Muscle of leg (tissue), 11 donors: Measurements from ENCODE around the gene CCDC171. TPM values are rescaled to one million over a fixed set of nuclear protein-coding genes. Genes with fewer than 3 reads are reported as not detected.

Experiments
- DNase-seq: peaks from one replicate; pipeline ENCODE4 v3.0.0; 2013
- H3K27ac ChIP-seq: one replicate; pipeline ENCODE4 v1.5.1; 2013; ENCODE audit warnings: mild to moderate bottlenecking, low read length, control low read depth
- H3K27me3 ChIP-seq: one replicate; pipeline ENCODE4 v1.6.1; 2013; ENCODE audit warnings: low read length; ENCODE audit not compliant: control insufficient read depth, insufficient read depth
- H3K36me3 ChIP-seq: one replicate; pipeline ENCODE4 v1.6.1; 2013; ENCODE audit warnings: low read length; ENCODE audit not compliant: control insufficient read depth, insufficient read depth
- H3K4me1 ChIP-seq: one replicate; pipeline ENCODE4 v1.6.1; 2013; ENCODE audit warnings: low read length; ENCODE audit not compliant: control insufficient read depth, insufficient read depth
- H3K4me3 ChIP-seq: one replicate; pipeline ENCODE4 v1.5.1; 2013; ENCODE audit warnings: low read length, control low read depth
- H3K9me3 ChIP-seq: replicated peaks from 2 replicates; pipeline ENCODE4 v1.6.1; 2013; ENCODE audit warnings: low read depth, low read length; ENCODE audit not compliant: control insufficient read depth
- WGBS: methylation state at CpG from one replicate; pipeline ENCODE4 v1.1.5; 2013; ENCODE audit warnings: missing lambda C conversion rate; ENCODE audit not compliant: insufficient coverage; 5-methylcytosine and 5-hydroxymethylcytosine counted together
- polyA plus RNA-seq, 8 donors: library from polyadenylated mRNA; unstranded; fragments of 120-200 nt; gene quantifications; one replicate each; pipeline versions ENCODE4 v1.2.1 to v1.2.3, GENCODE V29; 2013; ENCODE audit warnings: inconsistent platforms in 1 of 8, low replicate concordance in 1 of 8; ENCODE audit not compliant: insufficient read length in 8 of 8, insufficient read depth in 1 of 8
- total RNA-seq: library from RNA; stranded (reverse); fragments of 120-200 nt; gene quantifications from one replicate; pipeline ENCODE4 v1.2.4, GENCODE V29; 2013

CCDC171 gene
- total and polyA plus RNA-seq, 9 donors, result 1.5 to 4.0 (median 2.1) TPM

GRCh38 chr9:15915711-15916110, 362.9 kb downstream of the CCDC171 start:
- H3K4me1 ChIP-seq, result no peaks in the 10 kb centered on the region
- H3K4me3 ChIP-seq, result no peak overlapping the region
- H3K27me3 ChIP-seq, result no peaks in the 10 kb centered on the region
- peaks cover 6% of the 10 kb centered on the region for H3K9me3 ChIP-seq
- H3K27ac ChIP-seq, result no peak overlapping the region
- DNase-seq, result no peak
- H3K36me3 ChIP-seq, result no peaks in the 10 kb centered on the region

GRCh38 chr9:15927161-15927560, 374.3 kb downstream of the CCDC171 start:
- H3K4me1 ChIP-seq, result no peaks in the 10 kb centered on the region
- DNase-seq, result peak; percentile 42
- no peaks in the 10 kb centered on the region for H3K36me3 ChIP-seq
- H3K27ac ChIP-seq, result no peak overlapping the region
- no CpG with 5 or more reads among the region's 2 CpGs for WGBS
- no peaks in the 10 kb centered on the region for H3K27me3 ChIP-seq
- peaks cover 3% of the 10 kb centered on the region for H3K9me3 ChIP-seq
- no peak overlapping the region for H3K4me3 ChIP-seq

- no peaks in the 10 kb centered on the region for H3K27me3 ChIP-seq
- peaks cover 5% of the 10 kb centered on the region for H3K4me1 ChIP-seq
- no CpG with 5 or more reads among the region's 2 CpGs for WGBS
- peak overlapping the region; percentile 39 for H3K27ac ChIP-seq
- H3K9me3 ChIP-seq, result peaks cover 7% of the 10 kb centered on the region
- H3K4me3 ChIP-seq, result no peak overlapping the region
- peak; percentile 31 for DNase-seq
- H3K36me3 ChIP-seq, result no peaks in the 10 kb centered on the region
Measured at GRCh38 chr9:15935661-15936305, 382.9 kb downstream of the CCDC171 start.

- DNase-seq, result peak; percentile 88
- Histone ChIP-seq H3K4me3 (no peak overlapping the region), H3K9me3 (peaks cover 7% of the 10 kb centered on the region), H3K27me3 (no peaks in the 10 kb centered on the region), H3K4me1 (peaks cover 5% of the 10 kb centered on the region), H3K27ac (peak overlapping the region; percentile 32), H3K36me3 (no peaks in the 10 kb centered on the region)
- WGBS, result no CpG with 5 or more reads among the region's 5 CpGs
Measured at GRCh38 chr9:15936306-15936921, 383.6 kb downstream of the CCDC171 start.

- no peaks in the 10 kb centered on the region for H3K27me3 ChIP-seq
- H3K27ac ChIP-seq, result no peak overlapping the region
- WGBS, result 60% methylated on average over 1 of the region's 3 CpGs
- H3K36me3 ChIP-seq, result no peaks in the 10 kb centered on the region
- H3K9me3 ChIP-seq, result no peaks in the 10 kb centered on the region
- peak; percentile 56 for DNase-seq
- no peaks in the 10 kb centered on the region for H3K4me1 ChIP-seq
- no peak overlapping the region for H3K4me3 ChIP-seq
Measured at GRCh38 chr9:15942831-15943424, 390.1 kb downstream of the CCDC171 start.

- Histone ChIP-seq H3K9me3 (no peaks in the 10 kb centered on the region), H3K4me1 (no peaks in the 10 kb centered on the region), H3K4me3 (no peak overlapping the region), H3K27me3 (no peaks in the 10 kb centered on the region), H3K27ac (no peak overlapping the region), H3K36me3 (no peaks in the 10 kb centered on the region)
- no CpG with 5 or more reads among the region's 3 CpGs for WGBS
- peak; percentile 19 for DNase-seq
Measured at GRCh38 chr9:15944341-15944740, 391.5 kb downstream of the CCDC171 start.

GRCh38 chr9:15959663-15960062, 406.8 kb downstream of the CCDC171 start:
- DNase-seq, result no peak
- H3K27ac ChIP-seq, result no peak overlapping the region
- H3K4me1 ChIP-seq, result no peaks in the 10 kb centered on the region
- H3K9me3 ChIP-seq, result no peaks in the 10 kb centered on the region
- no peaks in the 10 kb centered on the region for H3K27me3 ChIP-seq
- H3K4me3 ChIP-seq, result no peak overlapping the region
- 20% methylated on average over 1 of the region's 1 CpG for WGBS
- H3K36me3 ChIP-seq, result no peaks in the 10 kb centered on the region

- H3K27me3 ChIP-seq, result no peaks in the 10 kb centered on the region
- H3K36me3 ChIP-seq, result no peaks in the 10 kb centered on the region
- no peaks in the 10 kb centered on the region for H3K4me1 ChIP-seq
- peak; percentile 21 for DNase-seq
- no peak overlapping the region for H3K27ac ChIP-seq
- WGBS, result 25% methylated on average over 1 of the region's 3 CpGs
- no peaks in the 10 kb centered on the region for H3K9me3 ChIP-seq
- no peak overlapping the region for H3K4me3 ChIP-seq
Measured at GRCh38 chr9:15961217-15961616, 408.4 kb downstream of the CCDC171 start.

GRCh38 chr9:15965246-15965745, 412.5 kb downstream of the CCDC171 start:
- no CpG with 5 or more reads among the region's 2 CpGs for WGBS

GRCh38 chr9:15966471-15966870, 413.6 kb downstream of the CCDC171 start:
- no peaks in the 10 kb centered on the region for H3K9me3 ChIP-seq
- DNase-seq, result no peak
- H3K36me3 ChIP-seq, result no peaks in the 10 kb centered on the region
- no peaks in the 10 kb centered on the region for H3K4me1 ChIP-seq
- no peak overlapping the region for H3K27ac ChIP-seq
- no CpG with 5 or more reads among the region's 1 CpG for WGBS
- no peak overlapping the region for H3K4me3 ChIP-seq
- H3K27me3 ChIP-seq, result no peaks in the 10 kb centered on the region

More at GRCh38 chr9:15965246-15965745, 412.5 kb downstream of the CCDC171 start:
- no peaks in the 10 kb centered on the region for H3K27me3 ChIP-seq
- H3K4me1 ChIP-seq, result no peaks in the 10 kb centered on the region
- no peaks in the 10 kb centered on the region for H3K36me3 ChIP-seq
- no peak for DNase-seq
- no peak overlapping the region for H3K4me3 ChIP-seq
- no peak overlapping the region for H3K27ac ChIP-seq
- no peaks in the 10 kb centered on the region for H3K9me3 ChIP-seq
